ENCODE data around the gene ASPHD2.
"Not testable (repeated sequence)": the region's sequence is repeated elsewhere in the genome, so short reads cannot be mapped to it uniquely, and the experiment has no call there.

Gene ASPHD2

GRCh38 chr22:26437694-26438392, 8.8 kb downstream of the ASPHD2 start:
- Histone ChIP-seq H3K4me1 (ENCODE audit: insufficient read depth, low read length) (no peaks in the 10 kb centered on the region), H3K27me3 (ENCODE audit: insufficient read depth, low read length) (no peaks in the 10 kb centered on the region), H3K9me3 (ENCODE audit: insufficient read depth, low read depth, low read length) (no peaks in the 10 kb centered on the region), H3K36me3 (ENCODE audit: insufficient read depth, low read depth, low read length) (peaks cover 15% of the 10 kb centered on the region; the same call in 1 of the 2 replicates), H3K4me3 (ENCODE audit: low read length) (no peak overlapping the region), H3K27ac (ENCODE audit: low read length) (no peak overlapping the region), H3K9ac (ENCODE audit: low read depth, low read length) (no peak overlapping the region)

- not testable (repeated sequence) for H3K27me3 ChIP-seq (ENCODE audit: insufficient read depth, low read length); H3K27ac ChIP-seq (ENCODE audit: low read length); H3K9ac ChIP-seq (ENCODE audit: low read depth, low read length); H3K4me3 ChIP-seq (ENCODE audit: low read length); H3K9me3 ChIP-seq (ENCODE audit: insufficient read depth, low read depth, low read length); H3K4me1 ChIP-seq (ENCODE audit: insufficient read depth, low read length)
- peaks cover 22% of the 10 kb centered on the region; the same call in 1 of the 2 replicates for H3K36me3 ChIP-seq (ENCODE audit: insufficient read depth, low read depth, low read length)
Measured at GRCh38 chr22:26438776-26439175, 9.7 kb downstream of the ASPHD2 start.

GRCh38 chr22:26439559-26439958, 10.5 kb downstream of the ASPHD2 start:
- Histone ChIP-seq H3K9me3 (ENCODE audit: insufficient read depth, low read depth, low read length) (no peaks in the 10 kb centered on the region), H3K27ac (ENCODE audit: low read length) (no peak overlapping the region)

GRCh38 chr22:26442086-26442756, 13.2 kb downstream of the ASPHD2 start:
- no peaks in the 10 kb centered on the region for H3K27me3 ChIP-seq (ENCODE audit: insufficient read depth, low read length)
- H3K4me1 ChIP-seq (ENCODE audit: insufficient read depth, low read length): no peaks in the 10 kb centered on the region
- no peak overlapping the region for H3K9ac ChIP-seq (ENCODE audit: low read depth, low read length)
- no peak overlapping the region for H3K4me3 ChIP-seq (ENCODE audit: low read length)
- no peak overlapping the region for H3K27ac ChIP-seq (ENCODE audit: low read length)
- no peaks in the 10 kb centered on the region for H3K9me3 ChIP-seq (ENCODE audit: insufficient read depth, low read depth, low read length)
- peaks cover 19% of the 10 kb centered on the region; the same call in 1 of the 2 replicates for H3K36me3 ChIP-seq (ENCODE audit: insufficient read depth, low read depth, low read length)

More at GRCh38 chr22:26439559-26439958, 10.5 kb downstream of the ASPHD2 start:
- H3K27me3 ChIP-seq (ENCODE audit: insufficient read depth, low read length): no peaks in the 10 kb centered on the region
- H3K9ac ChIP-seq (ENCODE audit: low read depth, low read length): no peak overlapping the region
- no peak overlapping the region for H3K4me3 ChIP-seq (ENCODE audit: low read length)
- H3K4me1 ChIP-seq (ENCODE audit: insufficient read depth, low read length): no peaks in the 10 kb centered on the region
- H3K36me3 ChIP-seq (ENCODE audit: insufficient read depth, low read depth, low read length): peaks cover 23% of the 10 kb centered on the region; the same call in 1 of the 2 replicates

GRCh38 chr22:26443901-26444690, 15.0 kb downstream of the ASPHD2 start:
- Histone ChIP-seq H3K9ac (ENCODE audit: low read depth, low read length) (no peak overlapping the region; the same call in 1 of the 2 replicates), H3K4me3 (ENCODE audit: low read length) (no peak overlapping the region), H3K27me3 (ENCODE audit: insufficient read depth, low read length) (no peaks in the 10 kb centered on the region), H3K27ac (ENCODE audit: low read length) (no peak overlapping the region), H3K9me3 (ENCODE audit: insufficient read depth, low read depth, low read length) (no peaks in the 10 kb centered on the region), H3K36me3 (ENCODE audit: insufficient read depth, low read depth, low read length) (peaks cover 19% of the 10 kb centered on the region; the same call in 1 of the 2 replicates), H3K4me1 (ENCODE audit: insufficient read depth, low read length) (no peaks in the 10 kb centered on the region)

- Histone ChIP-seq H3K9ac (ENCODE audit: low read depth, low read length) (no peak overlapping the region), H3K9me3 (ENCODE audit: insufficient read depth, low read depth, low read length) (no peaks in the 10 kb centered on the region), H3K4me3 (ENCODE audit: low read length) (no peak overlapping the region), H3K27ac (ENCODE audit: low read length) (no peak overlapping the region), H3K27me3 (ENCODE audit: insufficient read depth, low read length) (no peaks in the 10 kb centered on the region), H3K4me1 (ENCODE audit: insufficient read depth, low read length) (no peaks in the 10 kb centered on the region), H3K36me3 (ENCODE audit: insufficient read depth, low read depth, low read length) (peaks cover 20% of the 10 kb centered on the region; the same call in 1 of the 2 replicates)
Measured at GRCh38 chr22:26444777-26445176, 15.7 kb downstream of the ASPHD2 start.

- Histone ChIP-seq H3K9me3 (ENCODE audit: insufficient read depth, low read depth, low read length) (no peaks in the 10 kb centered on the region), H3K9ac (ENCODE audit: low read depth, low read length) (no peak overlapping the region), H3K4me3 (ENCODE audit: low read length) (no peak overlapping the region), H3K36me3 (ENCODE audit: insufficient read depth, low read depth, low read length) (peaks cover 30% of the 10 kb centered on the region; the same call in 1 of the 2 replicates), H3K27me3 (ENCODE audit: insufficient read depth, low read length) (no peaks in the 10 kb centered on the region), H3K4me1 (ENCODE audit: insufficient read depth, low read length) (no peaks in the 10 kb centered on the region), H3K27ac (ENCODE audit: low read length) (no peak overlapping the region)
Measured at GRCh38 chr22:26445577-26446275, 16.7 kb downstream of the ASPHD2 start.

GRCh38 chr22:26446808-26447515, 17.9 kb downstream of the ASPHD2 start:
- Histone ChIP-seq H3K36me3 (ENCODE audit: insufficient read depth, low read depth, low read length) (peaks cover 42% of the 10 kb centered on the region), H3K4me1 (ENCODE audit: insufficient read depth, low read length) (no peaks in the 10 kb centered on the region), H3K27ac (ENCODE audit: low read length) (no peak overlapping the region), H3K9ac (ENCODE audit: low read depth, low read length) (no peak overlapping the region), H3K9me3 (ENCODE audit: insufficient read depth, low read depth, low read length) (no peaks in the 10 kb centered on the region), H3K4me3 (ENCODE audit: low read length) (no peak overlapping the region), H3K27me3 (ENCODE audit: insufficient read depth, low read length) (no peaks in the 10 kb centered on the region)

- H3K4me3 ChIP-seq (ENCODE audit: low read length): no peak overlapping the region
- peaks cover 50% of the 10 kb centered on the region for H3K36me3 ChIP-seq (ENCODE audit: insufficient read depth, low read depth, low read length)
- no peak overlapping the region for H3K27ac ChIP-seq (ENCODE audit: low read length)
- H3K9me3 ChIP-seq (ENCODE audit: insufficient read depth, low read depth, low read length): no peaks in the 10 kb centered on the region
- H3K27me3 ChIP-seq (ENCODE audit: insufficient read depth, low read length): no peaks in the 10 kb centered on the region
- H3K9ac ChIP-seq (ENCODE audit: low read depth, low read length): no peak overlapping the region
- H3K4me1 ChIP-seq (ENCODE audit: insufficient read depth, low read length): no peaks in the 10 kb centered on the region
Measured at GRCh38 chr22:26447584-26448329, 18.7 kb downstream of the ASPHD2 start.

GRCh38 chr22:26448334-26448733, 19.3 kb downstream of the ASPHD2 start:
- Histone ChIP-seq H3K27me3 (ENCODE audit: insufficient read depth, low read length) (no peaks in the 10 kb centered on the region), H3K4me3 (ENCODE audit: low read length) (no peak overlapping the region), H3K4me1 (ENCODE audit: insufficient read depth, low read length) (no peaks in the 10 kb centered on the region), H3K9ac (ENCODE audit: low read depth, low read length) (no peak overlapping the region), H3K27ac (ENCODE audit: low read length) (no peak overlapping the region), H3K36me3 (ENCODE audit: insufficient read depth, low read depth, low read length) (peaks cover 50% of the 10 kb centered on the region), H3K9me3 (ENCODE audit: insufficient read depth, low read depth, low read length) (no peaks in the 10 kb centered on the region)

Measured in iPS-20b (cell line).